Fibroblast of lung (primary cell): ENCODE results near the gene SIAH3.

ENCODE experiments used
- EZH2 ChIP-seq: IDR thresholded peaks from 2 replicates; pipeline ENCODE4 v1.5.1; 2012; ENCODE audit warnings: low read length, control low read depth, mild to moderate bottlenecking; ENCODE audit errors: missing control alignments
- TF ChIP-seq, protein P1 (sequence below), 2 donors: IDR thresholded peaks in 1 of 2; conservative IDR thresholded peaks in 1 of 2; 1 replicate in 1 of 2; 2 replicates in 1 of 2; pipeline ENCODE4 v1.5.1; 2011 to 2012; ENCODE audit warnings: low read length in 2 of 2, control low read depth in 1 of 2, inconsistent platforms in 1 of 2, low read depth in 1 of 2, mild to moderate bottlenecking in 1 of 2

DNA sequence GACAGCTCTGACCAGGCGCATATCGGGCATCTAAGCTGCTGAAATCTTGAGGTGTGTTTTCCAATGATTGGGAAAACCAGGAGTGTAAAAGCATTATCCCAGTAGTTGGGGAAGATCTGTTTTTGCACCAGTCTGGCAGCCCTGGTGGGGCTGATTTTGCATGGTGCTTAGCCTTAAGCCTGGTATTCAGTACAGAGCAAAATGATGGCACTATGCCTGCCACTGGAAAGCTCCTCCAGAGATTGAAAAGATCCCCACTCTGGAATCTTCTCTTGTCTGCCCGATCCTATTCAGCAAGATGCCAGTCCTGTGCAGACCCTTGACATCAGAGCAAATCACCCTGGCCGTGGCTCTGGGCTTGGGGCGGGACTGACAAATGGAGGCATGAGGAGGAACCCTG lies 44.7 kb upstream of the SIAH3 start:
- TF ChIP-seq, protein P1, sequence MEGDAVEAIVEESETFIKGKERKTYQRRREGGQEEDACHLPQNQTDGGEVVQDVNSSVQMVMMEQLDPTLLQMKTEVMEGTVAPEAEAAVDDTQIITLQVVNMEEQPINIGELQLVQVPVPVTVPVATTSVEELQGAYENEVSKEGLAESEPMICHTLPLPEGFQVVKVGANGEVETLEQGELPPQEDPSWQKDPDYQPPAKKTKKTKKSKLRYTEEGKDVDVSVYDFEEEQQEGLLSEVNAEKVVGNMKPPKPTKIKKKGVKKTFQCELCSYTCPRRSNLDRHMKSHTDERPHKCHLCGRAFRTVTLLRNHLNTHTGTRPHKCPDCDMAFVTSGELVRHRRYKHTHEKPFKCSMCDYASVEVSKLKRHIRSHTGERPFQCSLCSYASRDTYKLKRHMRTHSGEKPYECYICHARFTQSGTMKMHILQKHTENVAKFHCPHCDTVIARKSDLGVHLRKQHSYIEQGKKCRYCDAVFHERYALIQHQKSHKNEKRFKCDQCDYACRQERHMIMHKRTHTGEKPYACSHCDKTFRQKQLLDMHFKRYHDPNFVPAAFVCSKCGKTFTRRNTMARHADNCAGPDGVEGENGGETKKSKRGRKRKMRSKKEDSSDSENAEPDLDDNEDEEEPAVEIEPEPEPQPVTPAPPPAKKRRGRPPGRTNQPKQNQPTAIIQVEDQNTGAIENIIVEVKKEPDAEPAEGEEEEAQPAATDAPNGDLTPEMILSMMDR (conservative IDR thresholded peaks at IDR 0.05 in 1 of 2, IDR thresholded peaks at IDR 0.05 in 1 of 2; ENCODE audit: low read depth in 1 of 2, low read length in 2 of 2), result no peak
- no peak for TF ChIP-seq EZH2
